Measurements from ENCODE around the gene MT1H. TPM values are rescaled to one million over a fixed set of nuclear protein-coding genes. Genes with fewer than 3 reads are reported as not detected.

The MT1H gene
- total and polyA plus RNA-seq, 2 of the 13 experiments (the other 11 are each of a cell fraction or from before 2014, with no cell fraction given): 0.60 TPM; not detected in 1

GRCh38 chr16:56688762-56689161, 19.1 kb downstream of the MT1H start (continued):
- TF ChIP-seq GMEB2 (CRISPR knock-in tag; IDR thresholded peaks at IDR 0.05; ENCODE audit: low read depth) (no peak), ZNF577 (CRISPR knock-in tag; IDR thresholded peaks at IDR 0.05; ENCODE audit: borderline replicate concordance, low read depth) (no peak), KDM5A (IDR thresholded peaks at IDR 0.05; ENCODE audit: borderline replicate concordance, low read length) (no peak)

- Histone ChIP-seq H3K79me2 (ENCODE audit: insufficient read depth, low read length) (no peaks in the 10 kb centered on the region), H3K4me2 (ENCODE audit: low read depth, low read length) (no peak overlapping the region), H4K20me1 (ENCODE audit: insufficient read depth, low read length) (no peaks in the 10 kb centered on the region), H3K4me1 (ENCODE audit: insufficient read depth, low read length) (peaks cover 26% of the 10 kb centered on the region), H3K9me3 (ENCODE audit: low read length) (peaks cover 10% of the 10 kb centered on the region), H2AFZ (ENCODE audit: low read length) (no peak overlapping the region), H3K9ac (ENCODE audit: insufficient read depth, low read depth, low read length) (no peak overlapping the region), H3K27me3 (ENCODE audit: control insufficient read depth in 1 of 2, insufficient read depth in 2 of 2, low read length in 2 of 2) (no peaks in the 10 kb centered on the region), H3K36me3 (replicated peaks in 1 of 2; ENCODE audit: control insufficient read depth in 1 of 2, insufficient read depth in 2 of 2, low read length in 2 of 2) (no peaks in the 10 kb centered on the region), H3K4me3 (replicated peaks in 1 of 3; ENCODE audit: insufficient read depth in 1 of 3, low read depth in 2 of 3, low read length in 3 of 3) (no peak overlapping the region), H3K27ac (ENCODE audit: extremely low read length, insufficient read depth, low read length) (no peak overlapping the region)
- POLR2A ChIA-PET: no interaction called here
- ATAC-seq (peak; percentile 66), FAIRE-seq (no peak), DNase-seq (ENCODE audit: low spot score) (no peak)
- intact Hi-C loops (cut with micrococcal nuclease; ENCODE audit: unreplicated experiment): no loop called here
- in situ Hi-C loops (cut with HindIII; ENCODE audit: extremely low pct_ligation_motif_present, low pct_unique_long_range_greater_than_20kb): no loop called here
- CTCF ChIA-PET (ENCODE audit: low intra/inter-chr PET ratio, low total read pairs): no interaction called here
- BruUV-seq (replicated peaks): no TSS peak
- WGBS (ENCODE audit: low lambda C conversion rate): 3% methylated on average over 3 of the region's 3 CpGs
- TF ChIP-seq ZFX (CRISPR knock-in tag; IDR thresholded peaks at IDR 0.05; ENCODE audit: low read depth) (no peak), ZNF251 (CRISPR knock-in tag; IDR thresholded peaks at IDR 0.05) (no peak), DPF2 (CRISPR knock-in tag; IDR thresholded peaks at IDR 0.05; ENCODE audit: borderline replicate concordance, low read depth) (no peak), ZFP91 (CRISPR knock-in tag; IDR thresholded peaks at IDR 0.05; ENCODE audit: borderline replicate concordance) (no peak), AHR (CRISPR knock-in tag; IDR thresholded peaks at IDR 0.05) (no peak), ZNF597 (CRISPR knock-in tag; IDR thresholded peaks at IDR 0.05) (no peak), SAP130 (CRISPR knock-in tag; IDR thresholded peaks at IDR 0.05; ENCODE audit: low read depth) (peak; percentile 32; the same call in 1 of the 2 replicates), WIZ (CRISPR knock-in tag; IDR thresholded peaks at IDR 0.05) (no peak), TBX2 (CRISPR knock-in tag; IDR thresholded peaks at IDR 0.05; ENCODE audit: borderline replicate concordance) (0 out of 2 replicates have a peak, but pooled peaks have one; percentile 16), SPEN (CRISPR knock-in tag; IDR thresholded peaks at IDR 0.05; ENCODE audit: low read depth) (no peak), TFAP4 (IDR thresholded peaks at IDR 0.05; ENCODE audit: borderline replicate concordance, low read depth) (peak; percentile 67; the same call in 1 of the 2 replicates), ZNF891 (CRISPR knock-in tag; IDR thresholded peaks at IDR 0.05) (no peak), MIER3 (CRISPR knock-in tag; IDR thresholded peaks at IDR 0.05; ENCODE audit: borderline replicate concordance) (no peak), FOSL2 (CRISPR knock-in tag; IDR thresholded peaks at IDR 0.05) (no peak), MAFF (IDR thresholded peaks at IDR 0.05; ENCODE audit: low read depth, low read length) (no peak)
Measured at GRCh38 chr16:56689171-56689570, 19.6 kb downstream of the MT1H start.

Data from HepG2 (cell line).